Astrocyte of the spinal cord (primary cell): ENCODE measurements around the gene SLC38A8.

ENCODE experiments used
- DNase-seq: peaks from one replicate; pipeline ENCODE4 v3.0.0; 2011; ENCODE audit warnings: low read depth, low spot score
- H3K4me3 ChIP-seq: 2 replicates; pipeline ENCODE4 v1.5.1; 2011; ENCODE audit warnings: low read depth, mild to moderate bottlenecking, low read length, moderate library complexity
- CTCF ChIP-seq: IDR thresholded peaks from 2 replicates; pipeline ENCODE4 v1.5.1; 2012; ENCODE audit warnings: low read depth, mild to moderate bottlenecking, low read length, inconsistent platforms
- in situ Hi-C: cut with HindIII; loops from 2 replicates; pipeline ENCODE4 v1.10.0; 2017; ENCODE audit warnings: low sequenced_read_pairs

Gene SLC38A8

DNA sequence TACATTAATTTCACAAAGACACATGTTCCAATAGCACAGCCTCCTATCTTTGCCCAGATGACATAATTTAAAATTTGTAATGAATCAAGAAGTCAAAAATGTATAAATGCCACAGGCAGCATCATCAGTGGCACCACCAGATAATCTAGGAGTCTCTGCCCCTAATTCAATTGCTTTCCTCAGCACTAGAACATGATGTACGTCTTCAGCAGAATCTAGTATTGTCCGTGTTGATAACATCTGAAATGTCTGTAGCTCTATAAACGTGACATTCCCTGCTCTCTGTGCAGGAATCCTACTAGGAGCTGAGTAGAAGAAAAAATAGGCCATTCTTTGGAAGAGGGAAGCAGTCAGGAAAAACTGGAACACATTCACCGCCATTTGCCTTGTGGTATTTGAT is 21.4 kb upstream of the SLC38A8 start:
- H3K4me3 ChIP-seq, result no peak overlapping the region
- TF ChIP-seq CTCF, result no peak
- DNase-seq, result no peak
- in situ Hi-C loops, result no loop called here

- peak; percentile 92 for TF ChIP-seq CTCF
Measured at GRCh38 chr16:84062734-84063640, 20.4 kb upstream of the SLC38A8 start.

DNA sequence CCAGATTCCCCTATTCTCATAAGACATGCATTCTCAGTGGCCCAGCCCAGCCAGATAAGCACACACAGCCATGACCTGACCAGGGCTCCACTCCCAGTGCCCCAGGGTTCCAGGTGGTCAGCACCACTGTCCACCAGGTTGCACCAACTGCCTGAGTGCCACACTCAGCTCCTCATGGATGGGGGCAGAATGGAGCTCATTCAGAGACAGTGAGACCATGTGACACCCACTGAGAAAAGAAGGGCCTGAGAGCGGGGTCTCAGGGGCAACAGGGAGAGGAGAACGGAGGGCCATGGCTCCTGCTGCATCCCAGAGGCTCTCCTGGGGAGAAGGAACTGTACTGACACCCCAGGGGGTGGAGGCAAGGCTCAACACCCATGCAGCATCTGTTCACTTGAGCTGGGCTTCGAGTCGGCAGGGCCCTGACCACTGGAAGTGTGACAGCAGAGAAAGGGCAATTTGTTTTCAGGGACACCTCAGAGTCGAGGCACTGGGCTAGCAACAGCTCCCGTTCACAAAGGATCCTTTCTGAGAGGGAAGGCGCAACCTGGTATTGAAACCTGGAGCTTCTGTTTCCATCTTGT is 18.7 kb upstream of the SLC38A8 start:
- no peak overlapping the region for H3K4me3 ChIP-seq
- no peak for DNase-seq
- TF ChIP-seq CTCF, result no peak
- in situ Hi-C loops, result no loop called here

More at GRCh38 chr16:84062734-84063640, 20.4 kb upstream of the SLC38A8 start:
- peak; percentile 80 for DNase-seq
- no peak overlapping the region for H3K4me3 ChIP-seq
- in situ Hi-C loops, result no loop called here

- no peak for DNase-seq
- TF ChIP-seq CTCF, result no peak
- H3K4me3 ChIP-seq, result no peak overlapping the region
- in situ Hi-C loops, result no loop called here
Measured at GRCh38 chr16:84059946-84060901, 17.6 kb upstream of the SLC38A8 start.

DNA sequence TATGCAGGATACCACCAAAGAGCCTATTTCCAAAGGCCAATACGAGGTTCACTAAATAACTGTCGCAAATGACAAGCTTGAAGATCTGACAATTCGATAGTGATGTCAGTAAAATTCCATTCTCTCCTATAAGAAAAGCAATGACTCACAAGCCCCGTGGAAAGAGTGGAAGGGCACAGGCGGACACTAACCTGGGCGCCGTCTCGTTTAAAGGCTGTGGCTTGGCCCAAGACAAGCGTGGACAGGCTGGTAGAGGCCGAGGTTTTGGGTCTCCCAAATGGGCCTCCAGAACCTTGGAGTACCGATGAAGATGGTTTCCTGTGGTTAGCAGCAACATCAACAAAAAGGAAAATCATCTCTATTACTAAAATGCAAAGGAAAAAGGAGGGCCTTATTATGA is 16.5 kb upstream of the SLC38A8 start:
- H3K4me3 ChIP-seq, result no peak overlapping the region
- no peak for DNase-seq
- in situ Hi-C loops, result no loop called here
- TF ChIP-seq CTCF, result no peak

DNA sequence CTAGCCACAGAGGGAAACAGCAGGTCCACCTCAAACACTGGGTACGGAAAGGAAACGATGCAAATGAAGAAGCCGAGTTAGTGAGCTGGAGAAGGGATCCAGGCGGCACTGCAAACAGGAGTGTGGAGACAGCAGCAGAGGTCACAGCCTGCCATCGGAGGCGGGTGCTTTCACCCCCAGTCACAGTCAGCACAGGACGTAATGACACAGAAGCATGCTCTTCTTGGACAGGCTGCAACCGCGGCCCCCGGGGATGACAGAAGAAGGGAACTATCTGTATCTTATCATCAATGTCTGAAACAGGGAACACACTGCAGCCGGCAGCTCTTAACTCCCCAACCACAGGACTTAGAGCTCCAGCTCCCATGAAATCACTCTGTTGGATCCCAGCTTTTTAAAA is 16.1 kb upstream of the SLC38A8 start:
- no peak for TF ChIP-seq CTCF
- H3K4me3 ChIP-seq, result no peak overlapping the region
- in situ Hi-C loops, result no loop called here
- no peak for DNase-seq
